ENCODE measurements around the gene KRT84.

KRT84 gene

GRCh38 chr12:52343550-52343949 is 41.9 kb downstream of the KRT84 start:
- DNase-seq (ENCODE audit: low read depth in 2 of 2), result no peak

GRCh38 chr12:52342781-52343490 is 42.5 kb downstream of the KRT84 start:
- DNase-seq (ENCODE audit: low read depth in 2 of 2), result no peak

GRCh38 chr12:52341066-52341580 is 44.3 kb downstream of the KRT84 start:
- no peak for DNase-seq (ENCODE audit: low read depth in 2 of 2)

- no peak for DNase-seq (ENCODE audit: low read depth in 2 of 2)
These were observed 47.1 kb downstream of the KRT84 start for GRCh38 chr12:52338241-52338960.

- DNase-seq (ENCODE audit: low read depth in 2 of 2), result no peak
These were observed 48.4 kb downstream of the KRT84 start for GRCh38 chr12:52337054-52337453.

- no peak for DNase-seq (ENCODE audit: low read depth in 2 of 2)
These were observed 48.8 kb downstream of the KRT84 start for GRCh38 chr12:52336641-52337040.

- no peak for DNase-seq (ENCODE audit: low read depth in 2 of 2)
These were observed 49.7 kb downstream of the KRT84 start for GRCh38 chr12:52335598-52336262.

- no peak for DNase-seq (ENCODE audit: low read depth in 2 of 2)
These were observed 51.3 kb downstream of the KRT84 start for GRCh38 chr12:52334185-52334584.

GRCh38 chr12:52333321-52333720 is 52.1 kb downstream of the KRT84 start:
- DNase-seq (ENCODE audit: low read depth in 2 of 2), result no peak

GRCh38 chr12:52332381-52332780 is 53.1 kb downstream of the KRT84 start:
- DNase-seq (ENCODE audit: low read depth in 2 of 2), result no peak

GRCh38 chr12:52331833-52332232 is 53.6 kb downstream of the KRT84 start:
- no peak for DNase-seq (ENCODE audit: low read depth in 2 of 2)

- DNase-seq (ENCODE audit: low read depth in 2 of 2), result no peak
These were observed 54.4 kb downstream of the KRT84 start for GRCh38 chr12:52331039-52331438.

- no peak for DNase-seq (ENCODE audit: low read depth in 2 of 2)
These were observed 57.5 kb downstream of the KRT84 start for GRCh38 chr12:52327830-52328500.

Data from stimulated activated CD4-positive, alpha-beta T cell treated with anti-CD3 and anti-CD28 coated beads, Interleukin-1b, Interleukin-23, amount 100 ng/mL, for 1 hour (primary cell).